IMR-90 (cell line): ENCODE results near the gene CD82. TPM values are rescaled to one million over a fixed set of nuclear protein-coding genes. Genes with fewer than 3 reads are reported as not detected.
A peak's percentile ranks its signal among the peaks of the same experiment; 100 is the strongest.

Experiments
- ATAC-seq: fragments of 200-7000 bp; cut with Tn5 transposase; 2 replicates; pipeline ENCODE4 v1.9.1; 2020; ENCODE audit warnings: low read depth, mild to moderate bottlenecking, moderate library complexity
- BruUV-seq: library from RNA; stranded (reverse); fragments of 400-500 nt; replicated peaks from 2 replicates; lab custom pipeline; 2021; lab: Mats Ljungman, UMichigan
- CTCF ChIA-PET: fragments of 300-600 bp; formaldehyde crosslinking; extraction: SDS; loops from one replicate; lab custom pipeline; 2021; ENCODE audit warnings: antibody characterized with exemption; lab: Yijun Ruan, JAX
- POLR2A ChIA-PET: fragments of 300-600 bp; sonication (Branson Sonifier 250); formaldehyde crosslinking; loops from one replicate; lab custom pipeline; 2022; ENCODE audit warnings: antibody characterized with exemption; ENCODE audit not compliant: unreplicated experiment; lab: Charles Lee
- DNase-seq: peaks from one replicate; pipeline ENCODE4 v3.0.0; 2013
- H2AFZ ChIP-seq: replicated peaks from 2 replicates; pipeline ENCODE3; 2013; ENCODE audit warnings: low read length, mild to moderate bottlenecking; ENCODE audit not compliant: poor library complexity
- H2AK5ac ChIP-seq: 2 replicates; pipeline ENCODE4 v1.6.1; 2013; ENCODE audit warnings: low read depth, low read length, inconsistent platforms
- H2AK9ac ChIP-seq: replicated peaks from 2 replicates; pipeline ENCODE3; 2013; ENCODE audit warnings: mild to moderate bottlenecking, low read depth, low read length, moderate library complexity; ENCODE audit not compliant: poor library complexity
- H2BK120ac ChIP-seq: 2 replicates; pipeline ENCODE4 v1.6.1; 2013; ENCODE audit warnings: low read depth, low read length, inconsistent platforms
- H2BK15ac ChIP-seq: 3 replicates; pipeline ENCODE4 v1.6.1; 2013; ENCODE audit warnings: low read depth, low read length, inconsistent platforms
- H2BK20ac ChIP-seq: 2 replicates; pipeline ENCODE4 v1.6.1; 2013; ENCODE audit warnings: low read depth, mild to moderate bottlenecking, inconsistent platforms, low read length, moderate library complexity
- H2BK5ac ChIP-seq: 2 replicates; pipeline ENCODE4 v1.6.1; 2013; ENCODE audit warnings: mild to moderate bottlenecking, low read depth, low read length, inconsistent platforms; ENCODE audit not compliant: poor library complexity, severe bottlenecking
- H3K14ac ChIP-seq: replicated peaks from 2 replicates; pipeline ENCODE4 v1.6.1; 2013; ENCODE audit warnings: low read depth, low read length, inconsistent platforms
- H3K18ac ChIP-seq: 2 replicates; pipeline ENCODE4 v1.6.1; 2013; ENCODE audit warnings: low read depth, low read length, control low read depth
- H3K23ac ChIP-seq: 2 replicates; pipeline ENCODE4 v1.6.1; 2013; ENCODE audit warnings: low read depth, low read length, inconsistent platforms
- H3K27ac ChIP-seq: 2 replicates; pipeline ENCODE4 v1.5.1; 2013; ENCODE audit warnings: mild to moderate bottlenecking, control low read depth, low read length; ENCODE audit not compliant: insufficient read depth
- H3K27me3 ChIP-seq: 2 replicates; pipeline ENCODE4 v1.6.1; 2013; ENCODE audit warnings: low read length; ENCODE audit not compliant: control insufficient read depth, insufficient read depth
- H3K36me3 ChIP-seq: 2 replicates; pipeline ENCODE4 v1.6.1; 2013; ENCODE audit warnings: low read length, mixed read lengths; ENCODE audit not compliant: control insufficient read depth, insufficient read depth
- H3K4ac ChIP-seq: 2 replicates; pipeline ENCODE4 v1.6.1; 2013; ENCODE audit warnings: low read depth, low read length, inconsistent platforms
- H3K4me1 ChIP-seq: 2 replicates; pipeline ENCODE4 v1.6.1; 2013; ENCODE audit warnings: low read length, mixed read lengths; ENCODE audit not compliant: control insufficient read depth, insufficient read depth
- H3K4me2 ChIP-seq: 2 replicates; pipeline ENCODE4 v1.6.1; 2013; ENCODE audit warnings: low read depth, mild to moderate bottlenecking, control low read depth, low read length, moderate library complexity
- H3K4me3 ChIP-seq: 2 replicates; pipeline ENCODE4 v1.5.1; 2013; ENCODE audit warnings: low read depth, mild to moderate bottlenecking, control low read depth, low read length, moderate library complexity; ENCODE audit not compliant: insufficient read depth
- H3K56ac ChIP-seq: 2 replicates; pipeline ENCODE4 v1.6.1; 2013; ENCODE audit warnings: low read length, inconsistent platforms; ENCODE audit not compliant: insufficient read depth; ENCODE audit errors: extremely low read depth
- H3K79me1 ChIP-seq, 2 experiments: 2 replicates each; pipeline ENCODE4 v1.6.1; 2013; ENCODE audit warnings: low read length in 2 of 2, inconsistent platforms in 1 of 2, low read depth in 1 of 2
- H3K9ac ChIP-seq: 2 replicates; pipeline ENCODE4 v1.6.1; 2013; ENCODE audit warnings: low read depth, low read length, control low read depth
- H3K9me1 ChIP-seq: 2 replicates; pipeline ENCODE4 v1.6.1; 2013; ENCODE audit warnings: low read length, inconsistent platforms; ENCODE audit not compliant: insufficient read depth
- H3K9me3 ChIP-seq: 2 replicates; pipeline ENCODE4 v1.6.1; 2013; ENCODE audit warnings: low read length; ENCODE audit not compliant: control insufficient read depth, insufficient read depth
- H4K20me1 ChIP-seq: 2 replicates; pipeline ENCODE4 v1.6.1; 2013; ENCODE audit warnings: low read length, inconsistent platforms; ENCODE audit not compliant: insufficient read depth
- H4K5ac ChIP-seq: 2 replicates; pipeline ENCODE4 v1.6.1; 2013; ENCODE audit warnings: mild to moderate bottlenecking, low read depth, low read length, control low read depth
- H4K8ac ChIP-seq, 2 experiments: 2 replicates each; pipeline ENCODE4 v1.6.1; 2013; ENCODE audit warnings: low read depth in 2 of 2, low read length in 2 of 2, control low read depth in 1 of 2, inconsistent platforms in 1 of 2
- H4K91ac ChIP-seq: 2 replicates; pipeline ENCODE4 v1.6.1; 2013; ENCODE audit warnings: low read depth, low read length, inconsistent platforms; ENCODE audit not compliant: insufficient read depth
- CHD1 ChIP-seq: IDR thresholded peaks from 2 replicates; pipeline ENCODE4 v1.6.1; 2012; ENCODE audit warnings: low read depth, low read length, improper control_type of control experiment
- CTCF ChIP-seq: conservative IDR thresholded peaks from 2 replicates; pipeline ENCODE4 v1.5.1; 2012; ENCODE audit warnings: mild to moderate bottlenecking, low read depth, low read length, improper control_type of control experiment
- FOS ChIP-seq: fragments of 150-350 bp; IDR thresholded peaks from 2 replicates; pipeline ENCODE4 v1.6.1; 2016; ENCODE audit warnings: low read depth, low read length
- MAFK ChIP-seq: IDR thresholded peaks from 2 replicates; pipeline ENCODE4 v1.6.1; 2012; ENCODE audit warnings: low read depth, low read length, improper control_type of control experiment
- MAZ ChIP-seq: IDR thresholded peaks from 2 replicates; pipeline ENCODE4 v1.6.1; 2012; ENCODE audit warnings: low read depth, mild to moderate bottlenecking, low read length, improper control_type of control experiment, moderate library complexity, borderline replicate concordance
- MXI1 ChIP-seq: IDR thresholded peaks from 2 replicates; pipeline ENCODE4 v1.6.1; 2012; ENCODE audit warnings: low read depth, mild to moderate bottlenecking, low read length, moderate library complexity, borderline replicate concordance
- NFE2L2 ChIP-seq: fragments of 150-350 bp; IDR thresholded peaks from 2 replicates; pipeline ENCODE4 v1.6.1; 2016; ENCODE audit warnings: low read depth, mild to moderate bottlenecking, low read length
- RAD21 ChIP-seq: IDR thresholded peaks from 2 replicates; pipeline ENCODE4 v1.6.1; 2012; ENCODE audit warnings: low read length, improper control_type of control experiment
- RCOR1 ChIP-seq: IDR thresholded peaks from 2 replicates; pipeline ENCODE4 v1.6.1; 2012; ENCODE audit warnings: mild to moderate bottlenecking, low read length, improper control_type of control experiment; ENCODE audit not compliant: insufficient replicate concordance
- SMC3 ChIP-seq: fragments of 150-350 bp; IDR thresholded peaks from 2 replicates; pipeline ENCODE4 v1.6.1; 2016; ENCODE audit warnings: low read depth, mild to moderate bottlenecking, antibody characterized with exemption, low read length, moderate library complexity
- USF2 ChIP-seq: fragments of 150-350 bp; IDR thresholded peaks from 2 replicates; pipeline ENCODE4 v1.6.1; 2017; ENCODE audit warnings: mild to moderate bottlenecking, antibody characterized with exemption, low read length, low read depth
- WGBS, 2 experiments: methylation state at CpG; one replicate each; pipeline versions ENCODE4 v1.1.5 to v1.1.7; 2013; ENCODE audit warnings: missing lambda C conversion rate in 2 of 2; ENCODE audit not compliant: insufficient read length in 1 of 2; ENCODE audit errors: extremely low coverage in 2 of 2; 5-methylcytosine and 5-hydroxymethylcytosine counted together
- dilution Hi-C: fragments of 300-500 bp; cut with HindIII; formaldehyde crosslinking; loops from one replicate; pipeline ENCODE4 v1.14.3; 2018; ENCODE audit warnings: low sequenced_read_pairs; ENCODE audit not compliant: unreplicated experiment
- in situ Hi-C: fragments of 300-500 bp; cut with MboI; formaldehyde crosslinking; loops from 3 replicates; pipeline ENCODE4 v1.14.3; 2019; ENCODE audit warnings: low sequenced_read_pairs, inconsistent platforms, mixed read lengths
- intact Hi-C: fragments of 100-400 bp; cut with micrococcal nuclease; formaldehyde crosslinking; loops from 2 replicates; pipeline ENCODE4 v1.10.0; 2022
- polyA plus RNA-seq, 3 experiments: library from polyadenylated mRNA; depleted of rRNA; stranded (reverse); fragments of >200 nt; gene quantifications; 2 replicates each; pipeline ENCODE4 v1.2.3, GENCODE V29; 2012; ENCODE audit warnings: low replicate concordance in 1 of 3
- total RNA-seq: library from RNA; depleted of rRNA; stranded (reverse); fragments of >200 nt; gene quantifications from 2 replicates; pipeline ENCODE4 v1.2.3, GENCODE V29; 2012

The CD82 gene
- total and polyA plus RNA-seq, 2 of the 4 experiments (the other 2 are of a cell fraction): 32.8 to 49.4 TPM

GRCh38 chr11:44621140-44621681 is 55.7 kb downstream of the CD82 start:
- no peak overlapping the region for H3K9ac ChIP-seq
- H3K27ac ChIP-seq: no peak overlapping the region
- H2BK15ac ChIP-seq: no peak overlapping the region
- H3K79me1 ChIP-seq: no peaks in the 10 kb centered on the region
- no peak overlapping the region for H4K5ac ChIP-seq
- H4K91ac ChIP-seq: no peak overlapping the region
- H3K56ac ChIP-seq: no peak overlapping the region
- TF ChIP-seq MAZ: peak; percentile 27; the same call in 1 of the 2 replicates
- TF ChIP-seq FOS: no peak
- no peak for TF ChIP-seq NFE2L2
- TF ChIP-seq USF2: no peak
- peak; percentile 97 for TF ChIP-seq RAD21
- TF ChIP-seq CTCF: peak; percentile 90
- no peak for TF ChIP-seq CHD1
- TF ChIP-seq RCOR1: no peak
- TF ChIP-seq MXI1: 0 out of 2 replicates have a peak, but pooled peaks have one; percentile 15
- TF ChIP-seq SMC3: peak; percentile 96
- no peak for TF ChIP-seq MAFK
- H3K18ac ChIP-seq: no peak overlapping the region
- H2AK5ac ChIP-seq: no peak overlapping the region
- peak overlapping the region; percentile 83 for H2AK9ac ChIP-seq
- H3K23ac ChIP-seq: no peak overlapping the region
- intact Hi-C loops (loop anchor here (1.0 to 5.0 kb wide), 4 partner anchors 106 to 481 kb away; no protein-coding TSS in a partner anchor), in situ Hi-C loops (loop anchor here (5.0 kb wide), 1 partner anchor 271 kb away; no protein-coding TSS in a partner anchor), dilution Hi-C loops (no loop called here)
- 3% methylated on average over 9 of the region's 24 CpGs; no CpG with 5 or more reads in 1 of the 2 experiments for WGBS, 2 experiments
- H3K27me3 ChIP-seq: no peaks in the 10 kb centered on the region
- POLR2A ChIA-PET: no interaction called here
- CTCF ChIA-PET: interaction anchor here (0.7 to 1.3 kb wide), 3 partner anchors 10 to 64 kb away, joined by 3 read pairs; no protein-coding TSS in a partner anchor
- H3K36me3 ChIP-seq: peaks cover 4% of the 10 kb centered on the region; the same call in 1 of the 2 replicates
- no peak overlapping the region for H2BK20ac ChIP-seq
- no peak overlapping the region for H3K4me2 ChIP-seq
- peak; percentile 41 for DNase-seq
- no peak overlapping the region for H2BK120ac ChIP-seq
- H2BK5ac ChIP-seq: no peak overlapping the region
- ATAC-seq: peak; percentile 88
- H3K4me3 ChIP-seq: no peak overlapping the region
- H4K20me1 ChIP-seq: 0 out of 2 replicates have a peak, but pooled peaks cover 3% of the 10 kb centered on the region
- no peaks in the 10 kb centered on the region for H3K9me3 ChIP-seq
- H3K4ac ChIP-seq: no peak overlapping the region
- peak overlapping the region; percentile 79 for H2AFZ ChIP-seq
- BruUV-seq: no TSS peak
- H4K8ac ChIP-seq: no peak overlapping the region
- no peaks in the 10 kb centered on the region for H3K9me1 ChIP-seq
- no peaks in the 10 kb centered on the region; the same call in 1 of the 2 replicates for H3K4me1 ChIP-seq
- no peak overlapping the region for H3K14ac ChIP-seq
